SH-SY5Y (cell line): ENCODE results near the gene PGM2.

Source experiments
- GATA2 ChIP-seq: IDR thresholded peaks from 2 replicates; pipeline ENCODE4 v1.6.1; 2011; ENCODE audit warnings: mild to moderate bottlenecking, low read depth, low read length
- GATA3 ChIP-seq: IDR thresholded peaks from 2 replicates; pipeline ENCODE4 v1.6.1; 2011; ENCODE audit warnings: low read depth, mild to moderate bottlenecking, low read length, moderate library complexity

DNA sequence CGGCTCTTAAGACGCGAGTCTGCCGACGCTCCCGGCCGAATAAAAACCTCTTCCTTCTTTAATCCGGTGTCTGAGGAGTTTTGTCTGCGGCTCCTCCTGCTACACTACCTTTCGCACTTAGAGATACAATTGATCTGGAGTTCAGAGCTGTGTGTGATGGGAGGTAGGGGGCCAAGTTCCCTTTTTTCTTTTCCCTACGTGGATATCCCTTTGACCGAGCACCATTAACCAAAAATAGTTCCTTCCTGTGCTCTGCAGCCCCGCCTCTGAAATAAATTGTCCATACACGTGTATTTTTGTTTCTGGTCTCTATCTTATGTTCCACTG, 555 bp upstream of the PGM2 start:
- no peak for TF ChIP-seq GATA3
- no peak for TF ChIP-seq GATA2
